Caco-2 (cell line): ENCODE measurements around the gene HIRA. TPM values are rescaled to one million over a fixed set of nuclear protein-coding genes. Genes with fewer than 3 reads are reported as not detected.

Source experiments
- BruUV-seq: library from RNA; stranded (reverse); fragments of 400-500 nt; replicated peaks from 2 replicates; lab custom pipeline; 2021; lab: Mats Ljungman, UMichigan
- CTCF ChIA-PET: fragments of 300-600 bp; sonication (Branson Sonifier 250); formaldehyde crosslinking; loops from one replicate; lab custom pipeline; 2022; ENCODE audit warnings: antibody characterized with exemption; lab: Charles Lee
- POLR2A ChIA-PET: fragments of 300-600 bp; sonication (Branson Sonifier 250); formaldehyde crosslinking; loops from one replicate; lab custom pipeline; 2022; ENCODE audit warnings: antibody characterized with exemption; lab: Charles Lee
- DNase-seq, 2 experiments: peaks; one replicate each; pipeline versions ENCODE4 v3.0.0 to v3.0.0-alpha.2; 2020 to 2022
- H3K27me3 ChIP-seq: replicated peaks from 2 replicates; pipeline ENCODE4 v1.6.0; 2011; ENCODE audit warnings: low read length; ENCODE audit not compliant: control insufficient read depth, insufficient read depth
- H3K36me3 ChIP-seq: 2 replicates; pipeline ENCODE4 v1.5.1; 2011; ENCODE audit warnings: low read length; ENCODE audit not compliant: control insufficient read depth, insufficient read depth
- H3K4me1 ChIP-seq: fragments of 250-450 bp; sonication (Bioruptor Pico); 2 replicates; pipeline ENCODE4 v1.5.1; 2020; ENCODE audit warnings: mild to moderate bottlenecking
- H3K4me3 ChIP-seq: 2 replicates; pipeline ENCODE4 v1.5.1; 2011; ENCODE audit warnings: low read depth, mild to moderate bottlenecking, control low read depth, low read length
- H3K9me3 ChIP-seq: fragments of 250-450 bp; sonication (Bioruptor Pico); 2 replicates; pipeline ENCODE4 v1.5.1; 2020; ENCODE audit warnings: mild to moderate bottlenecking, moderate library complexity
- H3K27ac Mint-ChIP-seq: one replicate; pipeline ENCODE4 v1.8.0; 2022; ENCODE audit warnings: mixed read lengths; ENCODE audit not compliant: unreplicated experiment
- H3K27me3 Mint-ChIP-seq: one replicate; pipeline ENCODE4 v1.8.0; 2022; ENCODE audit warnings: mixed read lengths; ENCODE audit not compliant: insufficient read depth, unreplicated experiment
- H3K36me3 Mint-ChIP-seq: one replicate; pipeline ENCODE4 v1.8.0; 2022; ENCODE audit warnings: mild to moderate bottlenecking, mixed read lengths; ENCODE audit not compliant: insufficient read depth, unreplicated experiment
- H3K4me1 Mint-ChIP-seq: one replicate; pipeline ENCODE4 v1.8.0; 2022; ENCODE audit warnings: low read depth, mixed read lengths; ENCODE audit not compliant: unreplicated experiment
- H3K4me3 Mint-ChIP-seq: one replicate; pipeline ENCODE4 v1.8.0; 2022; ENCODE audit warnings: mild to moderate bottlenecking, moderate library complexity, mixed read lengths; ENCODE audit not compliant: unreplicated experiment
- H3K9me3 Mint-ChIP-seq: one replicate; pipeline ENCODE4 v1.8.0; 2022; ENCODE audit warnings: mixed read lengths; ENCODE audit not compliant: unreplicated experiment
- intact Hi-C: fragments of 100-400 bp; cut with micrococcal nuclease; formaldehyde crosslinking; loops from one replicate; pipeline ENCODE4 v1.10.0; 2022; ENCODE audit not compliant: unreplicated experiment
- total RNA-seq: library from RNA; stranded (reverse); gene quantifications from 2 replicates; pipeline ENCODE4 v1.2.3, GENCODE V29; 2022
- TF ChIP-seq, protein P1 (sequence below), 2 experiments: fragments of 200-600 bp in 1 of 2; IDR thresholded peaks; 1 replicate in 1 of 2; 2 replicates in 1 of 2; pipeline versions ENCODE4 v1.5.1 to v1.8.0; 2011 to 2022; ENCODE audit warnings: antibody characterized with exemption in 1 of 2, control low read depth in 1 of 2, inconsistent platforms in 1 of 2, low read depth in 1 of 2, low read length in 1 of 2, mild to moderate bottlenecking in 1 of 2, moderate library complexity in 1 of 2; ENCODE audit not compliant: insufficient read depth in 1 of 2, severe bottlenecking in 1 of 2, unreplicated experiment in 1 of 2

The HIRA gene
- total RNA-seq, 1 experiment from 2014 or later: 60.1 TPM

DNA sequence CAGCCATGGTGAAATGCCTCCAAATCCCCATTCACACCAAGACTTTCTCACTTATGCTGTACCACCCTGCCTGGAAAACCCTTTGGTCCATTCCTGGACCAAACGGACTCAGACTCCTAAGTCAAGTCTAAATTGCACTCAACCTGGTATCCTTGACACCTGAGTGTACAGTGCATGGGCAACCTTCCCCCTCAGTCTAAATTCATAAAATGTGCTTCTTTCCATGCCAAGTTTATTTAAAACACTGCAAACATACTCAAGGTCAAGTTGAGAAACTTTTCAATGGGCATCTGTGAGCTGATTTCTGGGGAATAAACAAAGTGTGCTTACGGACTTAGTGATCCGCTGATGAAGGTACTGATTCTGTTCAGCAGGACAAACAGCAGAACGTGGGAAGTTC, 26.4 kb downstream of the HIRA start:
- Mint-ChIP-seq H3K9me3 (no peaks in the 10 kb centered on the region), H3K4me1 (no peaks in the 10 kb centered on the region), H3K4me3 (no peak overlapping the region), H3K27ac (no peak overlapping the region), H3K27me3 (no peaks in the 10 kb centered on the region), H3K36me3 (peaks cover 61% of the 10 kb centered on the region)
- no peak for DNase-seq
- H3K9me3 ChIP-seq: no peaks in the 10 kb centered on the region
- CTCF ChIA-PET: no interaction called here
- H3K4me1 ChIP-seq: no peaks in the 10 kb centered on the region
- POLR2A ChIA-PET: no interaction called here
- intact Hi-C loops: no loop called here
- peaks cover 3% of the 10 kb centered on the region for H3K36me3 ChIP-seq
- TF ChIP-seq, protein P1, sequence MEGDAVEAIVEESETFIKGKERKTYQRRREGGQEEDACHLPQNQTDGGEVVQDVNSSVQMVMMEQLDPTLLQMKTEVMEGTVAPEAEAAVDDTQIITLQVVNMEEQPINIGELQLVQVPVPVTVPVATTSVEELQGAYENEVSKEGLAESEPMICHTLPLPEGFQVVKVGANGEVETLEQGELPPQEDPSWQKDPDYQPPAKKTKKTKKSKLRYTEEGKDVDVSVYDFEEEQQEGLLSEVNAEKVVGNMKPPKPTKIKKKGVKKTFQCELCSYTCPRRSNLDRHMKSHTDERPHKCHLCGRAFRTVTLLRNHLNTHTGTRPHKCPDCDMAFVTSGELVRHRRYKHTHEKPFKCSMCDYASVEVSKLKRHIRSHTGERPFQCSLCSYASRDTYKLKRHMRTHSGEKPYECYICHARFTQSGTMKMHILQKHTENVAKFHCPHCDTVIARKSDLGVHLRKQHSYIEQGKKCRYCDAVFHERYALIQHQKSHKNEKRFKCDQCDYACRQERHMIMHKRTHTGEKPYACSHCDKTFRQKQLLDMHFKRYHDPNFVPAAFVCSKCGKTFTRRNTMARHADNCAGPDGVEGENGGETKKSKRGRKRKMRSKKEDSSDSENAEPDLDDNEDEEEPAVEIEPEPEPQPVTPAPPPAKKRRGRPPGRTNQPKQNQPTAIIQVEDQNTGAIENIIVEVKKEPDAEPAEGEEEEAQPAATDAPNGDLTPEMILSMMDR (IDR thresholded peaks at IDR 0.05; ENCODE audit: insufficient read depth in 1 of 2, low read depth in 1 of 2, low read length in 1 of 2, severe bottlenecking in 1 of 2, unreplicated experiment in 1 of 2): no peak
- H3K4me3 ChIP-seq: no peak overlapping the region
- no peaks in the 10 kb centered on the region for H3K27me3 ChIP-seq
- BruUV-seq: no TSS peak

DNA sequence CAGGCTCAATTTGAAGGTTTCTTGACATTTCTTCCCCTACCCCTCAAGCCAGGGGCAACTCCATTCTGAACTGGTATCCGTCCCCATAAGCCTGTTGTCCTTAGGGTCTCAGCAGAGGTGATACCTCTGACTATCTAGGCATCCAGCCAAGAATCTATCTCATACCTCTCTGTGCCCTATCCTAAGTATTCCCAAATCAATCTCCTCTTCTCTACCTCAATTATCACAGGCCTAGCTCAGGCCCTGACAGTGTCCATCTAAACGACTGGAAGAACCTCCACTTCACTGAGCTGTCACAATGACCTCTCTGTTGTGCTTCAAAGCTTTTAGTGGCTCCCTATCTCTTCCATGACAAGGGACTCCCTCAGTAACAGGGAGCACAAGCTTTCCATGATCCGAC, 26.9 kb downstream of the HIRA start:
- H3K4me1 Mint-ChIP-seq: no peaks in the 10 kb centered on the region
- H3K27me3 Mint-ChIP-seq: no peaks in the 10 kb centered on the region
- intact Hi-C loops: no loop called here
- no peak overlapping the region for H3K4me3 Mint-ChIP-seq
- no TSS peak for BruUV-seq
- peaks cover 60% of the 10 kb centered on the region for H3K36me3 Mint-ChIP-seq
- no peaks in the 10 kb centered on the region for H3K4me1 ChIP-seq
- H3K27ac Mint-ChIP-seq: no peak overlapping the region
- TF ChIP-seq, protein P1 (IDR thresholded peaks at IDR 0.05; ENCODE audit: insufficient read depth in 1 of 2, low read depth in 1 of 2, low read length in 1 of 2, severe bottlenecking in 1 of 2, unreplicated experiment in 1 of 2): no peak
- no peaks in the 10 kb centered on the region for H3K9me3 ChIP-seq
- DNase-seq: no peak
- ChIA-PET POLR2A (no interaction called here), CTCF (no interaction called here)
- no peak overlapping the region for H3K4me3 ChIP-seq
- peaks cover 3% of the 10 kb centered on the region for H3K36me3 ChIP-seq
- no peaks in the 10 kb centered on the region for H3K9me3 Mint-ChIP-seq
- H3K27me3 ChIP-seq: no peaks in the 10 kb centered on the region

DNA sequence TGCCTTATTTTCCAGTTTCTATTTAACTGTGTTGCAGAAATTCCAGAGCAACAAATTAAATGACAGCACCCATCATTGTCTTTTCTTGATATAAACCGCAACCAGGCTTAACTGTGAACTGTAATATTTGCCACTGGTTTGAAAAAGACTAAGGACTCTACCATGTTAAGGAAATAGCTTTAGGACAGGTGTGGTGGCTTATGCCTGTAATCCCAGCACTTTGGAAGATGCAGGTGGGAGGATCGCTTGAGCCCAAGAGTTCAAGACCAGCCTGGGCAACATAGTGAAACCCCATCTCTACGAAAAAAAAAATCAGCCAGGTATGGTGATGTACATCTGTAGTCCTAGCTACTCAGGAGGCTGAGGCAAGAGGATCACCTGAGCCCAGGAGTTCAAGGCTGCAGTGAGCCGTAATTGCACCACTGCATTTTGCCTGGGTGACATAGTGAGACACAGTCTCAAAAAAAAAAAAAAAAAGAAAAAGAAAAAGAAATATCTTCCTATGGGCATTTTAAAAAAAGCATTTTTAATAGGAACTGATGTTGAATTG, 28.8 kb downstream of the HIRA start:
- H3K27ac Mint-ChIP-seq: no peak overlapping the region
- CTCF ChIA-PET: no interaction called here

More for the DNA sequence above, 28.8 kb downstream of the HIRA start:
- Histone ChIP-seq H3K36me3 (peaks cover 3% of the 10 kb centered on the region), H3K27me3 (no peaks in the 10 kb centered on the region), H3K4me3 (no peak overlapping the region), H3K4me1 (no peaks in the 10 kb centered on the region), H3K9me3 (no peaks in the 10 kb centered on the region)
- H3K4me1 Mint-ChIP-seq: no peaks in the 10 kb centered on the region
- H3K9me3 Mint-ChIP-seq: no peaks in the 10 kb centered on the region
- H3K36me3 Mint-ChIP-seq: peaks cover 68% of the 10 kb centered on the region
- H3K4me3 Mint-ChIP-seq: no peak overlapping the region
- intact Hi-C loops: no loop called here
- POLR2A ChIA-PET: no interaction called here
- H3K27me3 Mint-ChIP-seq: no peaks in the 10 kb centered on the region
- TF ChIP-seq, protein P1 (IDR thresholded peaks at IDR 0.05; ENCODE audit: insufficient read depth in 1 of 2, low read depth in 1 of 2, low read length in 1 of 2, severe bottlenecking in 1 of 2, unreplicated experiment in 1 of 2): no peak
- BruUV-seq: no TSS peak
- no peak for DNase-seq
